Measurements from ENCODE around the gene KLHL30.

KLHL30 gene

GRCh38 chr2:238171575-238172187 is 33.2 kb downstream of the KLHL30 start:
- H2AFZ ChIP-seq (ENCODE audit: low read length), result no peak overlapping the region
- no peaks in the 10 kb centered on the region for H3K27me3 ChIP-seq (replicated peaks; ENCODE audit: insufficient read depth, low read length)
- H3K9me3 ChIP-seq (replicated peaks; ENCODE audit: insufficient read depth, low read length), result no peaks in the 10 kb centered on the region
- no peak overlapping the region for H3K27ac ChIP-seq (ENCODE audit: low read length)
- no peak for DNase-seq
- no peak overlapping the region for H3K4me3 ChIP-seq (ENCODE audit: low read length)
- no peaks in the 10 kb centered on the region for H3F3A ChIP-seq (ENCODE audit: insufficient read depth, low read length)
- H3K4me1 ChIP-seq (ENCODE audit: low read length), result no peaks in the 10 kb centered on the region
- H3K9ac ChIP-seq (ENCODE audit: low read length), result no peak overlapping the region
- H3K9me2 ChIP-seq (replicated peaks; ENCODE audit: insufficient read depth, low read length), result no peaks in the 10 kb centered on the region
- H3K4me2 ChIP-seq (ENCODE audit: low read depth, low read length), result no peak overlapping the region
- TF ChIP-seq EZH2phosphoT487 (IDR thresholded peaks at IDR 0.05; ENCODE audit: low read length) (no peak), EZH2 (optimal IDR thresholded peaks at IDR 0.05; ENCODE audit: low read depth, low read length) (no peak), CTCF (IDR thresholded peaks at IDR 0.05; ENCODE audit: low read length) (no peak)
- no peaks in the 10 kb centered on the region for H4K20me1 ChIP-seq (ENCODE audit: insufficient read depth, low read length)
- H3K36me3 ChIP-seq (replicated peaks; ENCODE audit: insufficient read depth, low read length), result no peaks in the 10 kb centered on the region; the same call in 1 of the 2 replicates
- H3K79me2 ChIP-seq (ENCODE audit: low read length), result no peaks in the 10 kb centered on the region

GRCh38 chr2:238172439-238172838 is 34.0 kb downstream of the KLHL30 start:
- no peak overlapping the region for H3K9ac ChIP-seq (ENCODE audit: low read length)
- no peak for DNase-seq
- H3F3A ChIP-seq (ENCODE audit: insufficient read depth, low read length), result no peaks in the 10 kb centered on the region
- no peak overlapping the region for H3K27ac ChIP-seq (ENCODE audit: low read length)
- H3K4me1 ChIP-seq (ENCODE audit: low read length), result no peaks in the 10 kb centered on the region
- no peaks in the 10 kb centered on the region for H3K79me2 ChIP-seq (ENCODE audit: low read length)
- H3K9me3 ChIP-seq (replicated peaks; ENCODE audit: insufficient read depth, low read length), result no peaks in the 10 kb centered on the region
- no peaks in the 10 kb centered on the region for H3K27me3 ChIP-seq (replicated peaks; ENCODE audit: insufficient read depth, low read length)
- H2AFZ ChIP-seq (ENCODE audit: low read length), result no peak overlapping the region
- H3K9me2 ChIP-seq (replicated peaks; ENCODE audit: insufficient read depth, low read length), result no peaks in the 10 kb centered on the region
- TF ChIP-seq EZH2phosphoT487 (IDR thresholded peaks at IDR 0.05; ENCODE audit: low read length) (no peak), CTCF (IDR thresholded peaks at IDR 0.05; ENCODE audit: low read length) (no peak), EZH2 (optimal IDR thresholded peaks at IDR 0.05; ENCODE audit: low read depth, low read length) (no peak)
- no peak overlapping the region for H3K4me3 ChIP-seq (ENCODE audit: low read length)
- no peaks in the 10 kb centered on the region; the same call in none of the 2 replicates for H3K36me3 ChIP-seq (replicated peaks; ENCODE audit: insufficient read depth, low read length)
- no peaks in the 10 kb centered on the region for H4K20me1 ChIP-seq (ENCODE audit: insufficient read depth, low read length)
- no peak overlapping the region for H3K4me2 ChIP-seq (ENCODE audit: low read depth, low read length)

- no peak overlapping the region for H3K9ac ChIP-seq (ENCODE audit: low read length)
- H3K9me3 ChIP-seq (replicated peaks; ENCODE audit: insufficient read depth, low read length), result no peaks in the 10 kb centered on the region
- H3K4me1 ChIP-seq (ENCODE audit: low read length), result no peaks in the 10 kb centered on the region
- no peak overlapping the region for H3K27ac ChIP-seq (ENCODE audit: low read length)
- H3F3A ChIP-seq (ENCODE audit: insufficient read depth, low read length), result no peaks in the 10 kb centered on the region
- no peak overlapping the region for H3K4me3 ChIP-seq (ENCODE audit: low read length)
- no peaks in the 10 kb centered on the region for H3K79me2 ChIP-seq (ENCODE audit: low read length)
- H3K9me2 ChIP-seq (replicated peaks; ENCODE audit: insufficient read depth, low read length), result no peaks in the 10 kb centered on the region
- no peaks in the 10 kb centered on the region for H4K20me1 ChIP-seq (ENCODE audit: insufficient read depth, low read length)
- no peak overlapping the region for H2AFZ ChIP-seq (ENCODE audit: low read length)
- TF ChIP-seq CTCF (IDR thresholded peaks at IDR 0.05; ENCODE audit: low read length) (peak; percentile 21; the same call in 1 of the 2 replicates), EZH2 (optimal IDR thresholded peaks at IDR 0.05; ENCODE audit: low read depth, low read length) (no peak)
- DNase-seq, result no peak
- no peaks in the 10 kb centered on the region for H3K27me3 ChIP-seq (replicated peaks; ENCODE audit: insufficient read depth, low read length)
- H3K4me2 ChIP-seq (ENCODE audit: low read depth, low read length), result no peak overlapping the region
- no peaks in the 10 kb centered on the region; the same call in none of the 2 replicates for H3K36me3 ChIP-seq (replicated peaks; ENCODE audit: insufficient read depth, low read length)
Observed at GRCh38 chr2:238173692-238174091, 35.2 kb downstream of the KLHL30 start.
